ENCODE measurements around the gene RBM43.

DNA sequence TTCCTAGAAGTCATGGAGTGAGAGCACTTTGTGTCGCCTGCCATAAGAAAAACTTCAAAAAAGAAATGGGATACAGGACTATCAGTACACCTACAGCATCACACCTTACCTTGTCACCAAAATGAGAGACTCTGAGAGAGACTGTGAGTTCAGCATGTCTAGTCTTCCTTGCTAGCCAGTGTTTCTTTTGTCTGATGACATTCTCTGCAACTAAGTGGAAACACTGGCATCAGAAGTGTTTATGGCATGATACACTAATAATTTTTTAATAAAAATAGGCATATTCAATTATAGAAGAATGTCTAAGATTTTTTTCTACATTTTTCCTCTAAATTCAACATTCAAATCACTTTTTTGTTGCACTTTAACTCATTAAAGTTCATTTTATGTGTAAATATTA, 9.0 kb downstream of the RBM43 start:
- TF ChIP-seq, protein P1, sequence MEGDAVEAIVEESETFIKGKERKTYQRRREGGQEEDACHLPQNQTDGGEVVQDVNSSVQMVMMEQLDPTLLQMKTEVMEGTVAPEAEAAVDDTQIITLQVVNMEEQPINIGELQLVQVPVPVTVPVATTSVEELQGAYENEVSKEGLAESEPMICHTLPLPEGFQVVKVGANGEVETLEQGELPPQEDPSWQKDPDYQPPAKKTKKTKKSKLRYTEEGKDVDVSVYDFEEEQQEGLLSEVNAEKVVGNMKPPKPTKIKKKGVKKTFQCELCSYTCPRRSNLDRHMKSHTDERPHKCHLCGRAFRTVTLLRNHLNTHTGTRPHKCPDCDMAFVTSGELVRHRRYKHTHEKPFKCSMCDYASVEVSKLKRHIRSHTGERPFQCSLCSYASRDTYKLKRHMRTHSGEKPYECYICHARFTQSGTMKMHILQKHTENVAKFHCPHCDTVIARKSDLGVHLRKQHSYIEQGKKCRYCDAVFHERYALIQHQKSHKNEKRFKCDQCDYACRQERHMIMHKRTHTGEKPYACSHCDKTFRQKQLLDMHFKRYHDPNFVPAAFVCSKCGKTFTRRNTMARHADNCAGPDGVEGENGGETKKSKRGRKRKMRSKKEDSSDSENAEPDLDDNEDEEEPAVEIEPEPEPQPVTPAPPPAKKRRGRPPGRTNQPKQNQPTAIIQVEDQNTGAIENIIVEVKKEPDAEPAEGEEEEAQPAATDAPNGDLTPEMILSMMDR (IDR thresholded peaks at IDR 0.05; ENCODE audit: low read depth, low read length, missing input control): no peak
- TF ChIP-seq, protein P2, sequence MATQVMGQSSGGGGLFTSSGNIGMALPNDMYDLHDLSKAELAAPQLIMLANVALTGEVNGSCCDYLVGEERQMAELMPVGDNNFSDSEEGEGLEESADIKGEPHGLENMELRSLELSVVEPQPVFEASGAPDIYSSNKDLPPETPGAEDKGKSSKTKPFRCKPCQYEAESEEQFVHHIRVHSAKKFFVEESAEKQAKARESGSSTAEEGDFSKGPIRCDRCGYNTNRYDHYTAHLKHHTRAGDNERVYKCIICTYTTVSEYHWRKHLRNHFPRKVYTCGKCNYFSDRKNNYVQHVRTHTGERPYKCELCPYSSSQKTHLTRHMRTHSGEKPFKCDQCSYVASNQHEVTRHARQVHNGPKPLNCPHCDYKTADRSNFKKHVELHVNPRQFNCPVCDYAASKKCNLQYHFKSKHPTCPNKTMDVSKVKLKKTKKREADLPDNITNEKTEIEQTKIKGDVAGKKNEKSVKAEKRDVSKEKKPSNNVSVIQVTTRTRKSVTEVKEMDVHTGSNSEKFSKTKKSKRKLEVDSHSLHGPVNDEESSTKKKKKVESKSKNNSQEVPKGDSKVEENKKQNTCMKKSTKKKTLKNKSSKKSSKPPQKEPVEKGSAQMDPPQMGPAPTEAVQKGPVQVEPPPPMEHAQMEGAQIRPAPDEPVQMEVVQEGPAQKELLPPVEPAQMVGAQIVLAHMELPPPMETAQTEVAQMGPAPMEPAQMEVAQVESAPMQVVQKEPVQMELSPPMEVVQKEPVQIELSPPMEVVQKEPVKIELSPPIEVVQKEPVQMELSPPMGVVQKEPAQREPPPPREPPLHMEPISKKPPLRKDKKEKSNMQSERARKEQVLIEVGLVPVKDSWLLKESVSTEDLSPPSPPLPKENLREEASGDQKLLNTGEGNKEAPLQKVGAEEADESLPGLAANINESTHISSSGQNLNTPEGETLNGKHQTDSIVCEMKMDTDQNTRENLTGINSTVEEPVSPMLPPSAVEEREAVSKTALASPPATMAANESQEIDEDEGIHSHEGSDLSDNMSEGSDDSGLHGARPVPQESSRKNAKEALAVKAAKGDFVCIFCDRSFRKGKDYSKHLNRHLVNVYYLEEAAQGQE (IDR thresholded peaks at IDR 0.05): no peak
- TF ChIP-seq, protein P3, sequence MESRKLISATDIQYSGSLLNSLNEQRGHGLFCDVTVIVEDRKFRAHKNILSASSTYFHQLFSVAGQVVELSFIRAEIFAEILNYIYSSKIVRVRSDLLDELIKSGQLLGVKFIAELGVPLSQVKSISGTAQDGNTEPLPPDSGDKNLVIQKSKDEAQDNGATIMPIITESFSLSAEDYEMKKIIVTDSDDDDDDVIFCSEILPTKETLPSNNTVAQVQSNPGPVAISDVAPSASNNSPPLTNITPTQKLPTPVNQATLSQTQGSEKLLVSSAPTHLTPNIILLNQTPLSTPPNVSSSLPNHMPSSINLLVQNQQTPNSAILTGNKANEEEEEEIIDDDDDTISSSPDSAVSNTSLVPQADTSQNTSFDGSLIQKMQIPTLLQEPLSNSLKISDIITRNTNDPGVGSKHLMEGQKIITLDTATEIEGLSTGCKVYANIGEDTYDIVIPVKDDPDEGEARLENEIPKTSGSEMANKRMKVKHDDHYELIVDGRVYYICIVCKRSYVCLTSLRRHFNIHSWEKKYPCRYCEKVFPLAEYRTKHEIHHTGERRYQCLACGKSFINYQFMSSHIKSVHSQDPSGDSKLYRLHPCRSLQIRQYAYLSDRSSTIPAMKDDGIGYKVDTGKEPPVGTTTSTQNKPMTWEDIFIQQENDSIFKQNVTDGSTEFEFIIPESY (IDR thresholded peaks at IDR 0.05): no peak
- TF ChIP-seq EGR1 (IDR thresholded peaks at IDR 0.05; ENCODE audit: low read depth in 2 of 2) (no peak), RAD21 (IDR thresholded peaks at IDR 0.05) (no peak), RXRA (IDR thresholded peaks at IDR 0.05) (no peak), GABPA (IDR thresholded peaks at IDR 0.05 in 1 of 2, conservative IDR thresholded peaks at IDR 0.05 in 1 of 2) (no peak), YY1 (IDR thresholded peaks at IDR 0.05) (no peak), HNF4G (IDR thresholded peaks at IDR 0.05) (no peak), SP1 (IDR thresholded peaks at IDR 0.05) (no peak)
- TF ChIP-seq, protein P4, sequence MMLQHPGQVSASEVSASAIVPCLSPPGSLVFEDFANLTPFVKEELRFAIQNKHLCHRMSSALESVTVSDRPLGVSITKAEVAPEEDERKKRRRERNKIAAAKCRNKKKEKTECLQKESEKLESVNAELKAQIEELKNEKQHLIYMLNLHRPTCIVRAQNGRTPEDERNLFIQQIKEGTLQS (IDR thresholded peaks at IDR 0.05): no peak
- TF ChIP-seq, protein P5, sequence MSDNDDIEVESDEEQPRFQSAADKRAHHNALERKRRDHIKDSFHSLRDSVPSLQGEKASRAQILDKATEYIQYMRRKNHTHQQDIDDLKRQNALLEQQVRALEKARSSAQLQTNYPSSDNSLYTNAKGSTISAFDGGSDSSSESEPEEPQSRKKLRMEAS (IDR thresholded peaks at IDR 0.05): no peak

All from liver (tissue), 3 donors.